Upper lobe of left lung (tissue), 4 donors: ENCODE measurements around the gene GALNT18.

Source experiments
- CTCF ChIP-seq, 6 experiments: fragments of 450-650 bp in 4 of 6; fragments of 200-600 bp in 2 of 6; sonication (generic) in 2 of 6; IDR thresholded peaks; one replicate each; pipeline ENCODE4 v1.5.1; 2016 to 2019; ENCODE audit warnings: antibody characterized with exemption in 6 of 6
- EP300 ChIP-seq, 4 donors: sonication (generic); formaldehyde crosslinking; IDR thresholded peaks; one replicate each; pipeline ENCODE4 v1.5.1; 2017; ENCODE audit warnings: antibody characterized with exemption in 4 of 4, control low read depth in 2 of 4
- POLR2A ChIP-seq, 4 donors: fragments of 450-650 bp; IDR thresholded peaks; one replicate each; pipeline ENCODE4 v1.5.1; 2016 to 2017; ENCODE audit warnings: antibody characterized with exemption in 4 of 4, mild to moderate bottlenecking in 2 of 4
- POLR2AphosphoS5 ChIP-seq, 2 donors: sonication (generic); formaldehyde crosslinking; IDR thresholded peaks; one replicate each; pipeline ENCODE4 v1.5.1; 2017; ENCODE audit warnings: antibody characterized with exemption in 2 of 2

GRCh38 chr11:11351042-11351586 lies 270.7 kb downstream of the GALNT18 start:
- no peak for TF ChIP-seq CTCF (IDR thresholded peaks at IDR 0.05)
- no peak for TF ChIP-seq POLR2A (IDR thresholded peaks at IDR 0.05)
- no peak for TF ChIP-seq EP300 (IDR thresholded peaks at IDR 0.05)
- no peak for TF ChIP-seq POLR2AphosphoS5 (IDR thresholded peaks at IDR 0.05)
